ENCODE results near the gene GP5.

GP5 gene

DNA sequence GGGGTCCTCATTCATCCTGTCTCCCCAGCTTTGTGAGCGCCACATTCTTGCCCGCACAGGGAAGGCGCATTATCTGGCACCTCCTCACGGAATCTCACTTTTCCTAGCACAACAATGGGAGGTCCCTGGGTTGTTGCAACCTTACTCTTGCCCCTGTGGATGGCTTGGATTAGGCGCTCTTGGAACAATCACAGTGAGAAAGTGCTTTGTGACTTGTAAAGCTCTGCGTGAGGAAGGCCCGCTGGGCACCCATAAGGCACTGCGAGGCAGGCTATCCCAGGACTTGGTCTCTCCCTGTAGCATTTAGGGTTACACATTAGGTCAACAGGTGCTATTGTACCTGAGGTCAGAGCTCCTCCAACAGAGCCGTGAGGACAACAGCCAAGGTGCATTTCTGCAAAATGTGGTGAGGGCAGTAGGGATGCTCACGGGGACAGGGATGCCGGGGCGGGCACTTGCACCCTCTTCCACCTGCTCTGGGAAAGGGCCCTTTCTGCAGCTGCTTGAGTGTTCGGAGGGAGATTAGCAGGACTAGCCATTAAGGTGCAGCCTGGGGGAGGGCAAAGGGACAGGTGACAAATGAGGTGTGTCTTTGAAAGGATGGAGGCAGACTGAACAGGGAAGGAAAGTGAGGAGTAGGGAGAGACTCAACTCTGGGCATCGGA lies 15.7 kb downstream of the GP5 start:
- H3K27ac ChIP-seq, result no peak overlapping the region
- ChIA-PET CTCF (no interaction called here), POLR2A (ENCODE audit: low non-redundant PET) (no interaction called here)
- TF ChIP-seq, protein P1, sequence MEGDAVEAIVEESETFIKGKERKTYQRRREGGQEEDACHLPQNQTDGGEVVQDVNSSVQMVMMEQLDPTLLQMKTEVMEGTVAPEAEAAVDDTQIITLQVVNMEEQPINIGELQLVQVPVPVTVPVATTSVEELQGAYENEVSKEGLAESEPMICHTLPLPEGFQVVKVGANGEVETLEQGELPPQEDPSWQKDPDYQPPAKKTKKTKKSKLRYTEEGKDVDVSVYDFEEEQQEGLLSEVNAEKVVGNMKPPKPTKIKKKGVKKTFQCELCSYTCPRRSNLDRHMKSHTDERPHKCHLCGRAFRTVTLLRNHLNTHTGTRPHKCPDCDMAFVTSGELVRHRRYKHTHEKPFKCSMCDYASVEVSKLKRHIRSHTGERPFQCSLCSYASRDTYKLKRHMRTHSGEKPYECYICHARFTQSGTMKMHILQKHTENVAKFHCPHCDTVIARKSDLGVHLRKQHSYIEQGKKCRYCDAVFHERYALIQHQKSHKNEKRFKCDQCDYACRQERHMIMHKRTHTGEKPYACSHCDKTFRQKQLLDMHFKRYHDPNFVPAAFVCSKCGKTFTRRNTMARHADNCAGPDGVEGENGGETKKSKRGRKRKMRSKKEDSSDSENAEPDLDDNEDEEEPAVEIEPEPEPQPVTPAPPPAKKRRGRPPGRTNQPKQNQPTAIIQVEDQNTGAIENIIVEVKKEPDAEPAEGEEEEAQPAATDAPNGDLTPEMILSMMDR (conservative IDR thresholded peaks at IDR 0.05; ENCODE audit: low read depth), result no peak
- no peak for DNase-seq (ENCODE audit: low spot score)

DNA sequence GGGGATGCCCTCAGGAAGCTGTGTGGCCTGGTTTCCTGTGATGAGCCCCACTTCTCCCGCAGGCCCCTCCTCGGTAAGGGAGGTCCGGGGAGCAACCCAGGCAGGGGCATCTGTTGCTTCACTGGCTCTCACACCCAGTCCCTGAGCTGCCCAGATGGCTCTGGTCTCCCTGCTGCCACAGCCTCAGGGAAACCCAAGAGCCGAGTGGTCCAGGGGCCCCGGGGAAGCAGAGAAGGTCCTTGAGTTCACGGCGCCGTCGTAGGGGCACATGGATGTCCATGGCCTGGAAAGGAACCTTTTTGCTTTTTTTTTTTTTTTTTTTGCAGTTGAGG lies 16.2 kb downstream of the GP5 start:
- ChIA-PET POLR2A (ENCODE audit: low non-redundant PET) (no interaction called here), CTCF (no interaction called here)
- no peak overlapping the region for H3K27ac ChIP-seq
- DNase-seq (ENCODE audit: low spot score), result no peak
- TF ChIP-seq, protein P1 (conservative IDR thresholded peaks at IDR 0.05; ENCODE audit: low read depth), result no peak

DNA sequence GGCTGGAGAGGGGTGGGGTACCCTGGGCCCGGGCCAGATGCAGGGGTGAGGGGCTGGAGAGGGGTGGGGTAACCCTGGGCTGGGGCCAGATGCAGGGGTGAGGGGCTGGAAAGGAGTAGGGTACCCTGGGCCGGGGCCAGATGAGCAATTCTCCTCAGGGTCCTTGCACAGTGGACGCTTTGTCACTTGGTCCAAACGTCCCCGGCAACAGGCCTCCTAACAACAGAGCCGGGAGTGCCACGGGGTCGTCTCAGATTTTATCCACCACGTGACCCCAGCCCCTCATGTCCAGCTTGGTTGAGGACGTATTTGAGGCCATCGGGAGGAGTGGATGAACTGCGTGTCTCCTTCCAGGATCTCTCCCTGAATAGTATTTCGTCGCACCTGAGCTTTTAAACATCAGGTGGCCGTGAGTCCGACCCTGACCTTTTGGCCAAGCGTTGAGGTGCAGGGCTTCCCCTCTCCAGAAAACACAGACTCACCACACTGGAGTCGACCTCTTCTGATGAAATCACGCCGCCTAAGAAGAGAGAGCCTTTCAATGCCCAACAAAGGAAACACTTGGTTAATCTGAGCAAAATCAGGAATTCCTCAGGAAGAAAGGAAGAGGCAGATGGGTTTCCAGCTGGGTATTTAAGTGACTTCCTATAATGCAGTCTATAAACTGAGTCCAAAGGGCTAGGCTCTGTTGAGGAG lies 16.7 kb downstream of the GP5 start:
- no peak overlapping the region for H3K27ac ChIP-seq
- ChIA-PET CTCF (no interaction called here), POLR2A (ENCODE audit: low non-redundant PET) (no interaction called here)
- TF ChIP-seq, protein P1 (conservative IDR thresholded peaks at IDR 0.05; ENCODE audit: low read depth), result no peak
- DNase-seq (ENCODE audit: low spot score), result no peak

DNA sequence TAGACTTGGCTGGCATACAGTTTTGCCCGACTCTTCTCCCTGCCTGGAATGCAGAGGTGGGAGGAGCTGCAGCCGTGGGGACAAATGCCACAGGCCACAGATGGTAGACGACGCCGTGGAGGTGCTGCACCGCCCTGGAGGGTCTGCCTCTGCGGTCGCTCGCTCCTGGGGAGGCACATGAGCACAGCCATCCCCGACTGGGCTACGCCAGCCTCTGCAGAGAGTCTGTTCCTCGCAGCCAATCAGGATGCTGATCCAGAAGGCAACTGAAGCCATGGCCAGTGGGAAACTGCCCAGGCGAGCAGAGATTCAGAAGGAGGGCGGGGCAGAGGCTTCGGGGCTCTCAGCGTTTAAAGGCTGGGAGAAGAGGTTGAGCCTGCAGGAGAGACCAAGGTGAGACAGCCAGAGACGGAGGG lies 17.6 kb downstream of the GP5 start:
- DNase-seq (ENCODE audit: low spot score), result no peak
- no peak overlapping the region for H3K27ac ChIP-seq
- TF ChIP-seq, protein P1 (conservative IDR thresholded peaks at IDR 0.05; ENCODE audit: low read depth), result no peak
- CTCF ChIA-PET, result interaction anchor here (0.6 kb wide), 1 partner anchor 36 kb away, joined by 3 read pairs; no protein-coding TSS in a partner anchor
- POLR2A ChIA-PET (ENCODE audit: low non-redundant PET), result no interaction called here

DNA sequence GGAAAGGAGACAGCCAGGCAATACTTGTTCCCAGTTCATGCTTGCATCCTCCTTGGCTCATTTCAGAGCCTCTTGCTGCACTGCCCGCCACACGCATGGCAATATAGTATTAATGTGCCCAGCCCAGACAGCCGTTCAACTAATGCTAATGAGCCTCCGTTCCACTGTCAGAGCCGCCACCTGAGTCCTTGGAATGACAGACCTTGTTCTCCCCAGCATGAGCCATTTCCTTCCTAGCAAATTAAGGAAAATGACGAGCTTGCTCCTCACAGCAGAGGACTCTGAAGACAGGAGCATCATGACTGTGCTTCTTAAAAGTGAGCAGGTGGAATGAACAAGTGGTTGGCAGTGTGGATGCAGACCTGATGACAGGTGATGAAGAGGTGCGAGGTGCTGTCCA lies 18.7 kb downstream of the GP5 start:
- H3K27ac ChIP-seq, result no peak overlapping the region
- ChIA-PET POLR2A (ENCODE audit: low non-redundant PET) (no interaction called here), CTCF (no interaction called here)
- no peak for DNase-seq (ENCODE audit: low spot score)
- TF ChIP-seq, protein P1 (conservative IDR thresholded peaks at IDR 0.05; ENCODE audit: low read depth), result no peak

DNA sequence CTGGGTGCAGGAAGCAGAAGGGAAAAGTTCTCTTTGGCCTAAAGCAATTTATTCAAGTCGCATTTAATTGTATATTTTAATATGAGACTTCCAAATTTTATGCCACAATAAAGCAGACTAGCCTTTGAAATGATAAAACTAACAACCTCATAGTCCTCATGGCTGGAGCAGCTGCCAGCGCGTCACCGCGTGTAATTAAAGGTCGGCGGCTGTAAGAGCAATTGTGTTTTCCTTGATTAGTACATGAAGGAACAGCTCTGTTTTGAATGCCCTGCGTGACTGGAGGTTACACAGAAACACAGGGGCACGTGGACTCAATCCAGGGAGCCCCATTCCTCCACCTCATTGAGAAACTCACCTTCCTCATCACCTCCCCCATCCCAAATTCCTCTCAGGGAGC lies 19.4 kb downstream of the GP5 start:
- DNase-seq (ENCODE audit: low spot score), result no peak
- POLR2A ChIA-PET (ENCODE audit: low non-redundant PET), result no interaction called here
- TF ChIP-seq, protein P1 (conservative IDR thresholded peaks at IDR 0.05; ENCODE audit: low read depth), result no peak
- CTCF ChIA-PET, result interaction anchor here (1.1 kb wide), 1 partner anchor 35 kb away, joined by 3 read pairs; no protein-coding TSS in a partner anchor
- H3K27ac ChIP-seq, result no peak overlapping the region

Measured in RWPE1 (cell line).